ENCODE data around the gene LRIG2.
"Not testable (repeated sequence)": the region's sequence is repeated elsewhere in the genome, so short reads cannot be mapped to it uniquely, and the experiment has no call there.

LRIG2 gene

DNA sequence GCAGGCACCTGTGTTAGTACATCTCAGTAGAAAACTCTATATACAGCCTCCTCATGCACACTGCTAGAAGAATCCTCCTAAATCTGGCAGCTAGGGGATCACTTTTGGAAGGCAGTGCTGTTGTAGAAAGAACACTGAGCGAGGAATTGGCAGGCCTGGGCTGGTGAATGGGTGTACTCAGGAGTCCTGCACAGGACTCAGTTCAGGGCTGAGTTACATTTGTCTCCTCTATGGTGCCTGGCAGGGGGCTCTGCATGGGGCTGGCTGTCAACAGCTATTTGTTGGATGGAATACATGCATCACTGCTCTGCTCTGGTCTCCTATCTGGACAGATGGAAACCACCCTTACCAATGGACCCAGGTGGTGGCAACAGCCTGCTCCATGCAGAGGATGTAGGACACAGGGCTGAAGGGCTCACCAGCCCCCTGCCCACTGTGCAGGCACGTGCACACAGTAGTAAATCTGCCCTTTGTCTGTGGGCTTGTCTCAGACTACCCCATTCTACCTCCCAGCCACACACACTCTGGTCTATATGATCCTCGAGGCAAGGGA is 74.2 kb downstream of the LRIG2 start:
- TF ChIP-seq, protein P1, sequence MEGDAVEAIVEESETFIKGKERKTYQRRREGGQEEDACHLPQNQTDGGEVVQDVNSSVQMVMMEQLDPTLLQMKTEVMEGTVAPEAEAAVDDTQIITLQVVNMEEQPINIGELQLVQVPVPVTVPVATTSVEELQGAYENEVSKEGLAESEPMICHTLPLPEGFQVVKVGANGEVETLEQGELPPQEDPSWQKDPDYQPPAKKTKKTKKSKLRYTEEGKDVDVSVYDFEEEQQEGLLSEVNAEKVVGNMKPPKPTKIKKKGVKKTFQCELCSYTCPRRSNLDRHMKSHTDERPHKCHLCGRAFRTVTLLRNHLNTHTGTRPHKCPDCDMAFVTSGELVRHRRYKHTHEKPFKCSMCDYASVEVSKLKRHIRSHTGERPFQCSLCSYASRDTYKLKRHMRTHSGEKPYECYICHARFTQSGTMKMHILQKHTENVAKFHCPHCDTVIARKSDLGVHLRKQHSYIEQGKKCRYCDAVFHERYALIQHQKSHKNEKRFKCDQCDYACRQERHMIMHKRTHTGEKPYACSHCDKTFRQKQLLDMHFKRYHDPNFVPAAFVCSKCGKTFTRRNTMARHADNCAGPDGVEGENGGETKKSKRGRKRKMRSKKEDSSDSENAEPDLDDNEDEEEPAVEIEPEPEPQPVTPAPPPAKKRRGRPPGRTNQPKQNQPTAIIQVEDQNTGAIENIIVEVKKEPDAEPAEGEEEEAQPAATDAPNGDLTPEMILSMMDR (IDR thresholded peaks at IDR 0.05) = no peak

DNA sequence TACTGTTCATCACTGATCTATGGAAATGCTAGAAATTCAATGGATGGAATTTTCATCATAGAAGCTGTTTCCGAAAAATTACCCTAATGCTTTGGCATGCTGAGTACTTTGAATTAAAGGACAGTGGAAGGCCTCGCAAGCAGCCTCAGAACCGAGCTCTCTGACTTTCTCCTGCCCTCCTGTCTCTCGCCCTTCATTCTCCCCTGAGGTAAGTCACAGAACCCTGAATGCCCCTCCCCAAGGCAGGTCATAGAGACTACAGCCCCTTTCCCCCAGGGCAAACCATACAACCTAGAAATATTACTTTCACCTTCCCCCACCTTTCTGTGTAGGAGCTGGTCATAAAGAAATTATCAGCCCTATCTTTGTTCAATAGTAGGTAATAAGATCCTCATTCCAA is 74.8 kb downstream of the LRIG2 start:
- TF ChIP-seq, protein P1 (IDR thresholded peaks at IDR 0.05) = no peak
- DNase-seq (ENCODE audit: low spot score) = no peak
- H3K27ac ChIP-seq = no peak overlapping the region
- no peak overlapping the region for H3K4me3 ChIP-seq

More for the DNA sequence above, 74.2 kb downstream of the LRIG2 start:
- Histone ChIP-seq H3K27ac (no peak overlapping the region), H3K4me3 (no peak overlapping the region)
- no peak for DNase-seq (ENCODE audit: low spot score)

DNA sequence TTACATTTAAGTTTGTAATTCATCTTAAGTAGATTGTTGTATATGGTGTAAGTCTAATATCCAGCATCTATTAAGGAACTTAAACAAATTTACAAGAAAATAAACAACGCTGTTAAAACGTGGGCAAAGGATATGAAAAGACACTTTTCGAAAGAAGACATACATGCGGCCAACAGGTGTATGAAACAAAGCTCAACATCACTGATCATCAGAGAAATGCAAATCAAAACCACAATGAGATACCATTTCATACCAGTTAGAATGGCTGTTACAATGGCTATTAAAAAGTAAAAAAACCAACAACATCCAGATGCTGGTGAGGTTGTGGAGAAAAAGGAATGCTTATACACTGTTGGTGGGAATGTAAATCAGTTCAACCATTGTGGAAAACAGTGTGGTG is 77.5 kb downstream of the LRIG2 start:
- DNase-seq (ENCODE audit: low spot score); H3K4me3 ChIP-seq; H3K27ac ChIP-seq: not testable (repeated sequence)

DNA sequence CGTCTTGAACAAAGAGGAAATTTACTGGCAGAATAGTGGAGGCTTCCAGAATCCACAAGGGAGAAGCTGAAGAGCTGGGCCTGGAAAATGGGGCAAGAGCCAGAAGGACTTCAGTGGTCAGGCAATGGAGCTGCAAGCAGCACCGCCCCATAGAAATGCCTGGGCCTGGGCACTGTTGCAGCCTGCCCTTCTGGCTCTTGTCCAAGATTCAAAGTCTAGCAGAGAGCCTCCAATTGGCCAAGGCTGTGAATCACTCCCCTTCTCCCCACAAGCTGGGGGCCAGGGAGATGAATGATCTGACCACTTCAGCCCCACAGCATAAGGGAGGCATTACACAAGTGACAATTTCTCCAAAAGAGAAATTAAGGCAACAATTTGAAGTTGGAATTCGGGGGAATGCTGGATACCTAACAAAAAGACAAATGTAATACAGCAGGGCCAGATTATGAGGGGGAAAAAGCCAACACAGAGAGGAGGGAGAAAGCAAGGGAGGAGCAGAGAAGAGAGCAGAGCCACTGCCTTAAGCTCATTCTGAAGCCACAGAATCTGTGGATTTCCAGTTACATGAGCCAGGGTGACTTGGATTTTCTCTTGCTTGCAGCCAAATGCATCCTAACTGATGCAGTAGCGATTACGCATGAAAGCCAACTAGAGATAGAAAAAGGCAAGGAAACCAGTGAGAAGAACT is 80.3 kb downstream of the LRIG2 start:
- DNase-seq (ENCODE audit: low spot score) = no peak
- Histone ChIP-seq H3K27ac (no peak overlapping the region), H3K4me3 (no peak overlapping the region)
- TF ChIP-seq, protein P1 (IDR thresholded peaks at IDR 0.05) = no peak

DNA sequence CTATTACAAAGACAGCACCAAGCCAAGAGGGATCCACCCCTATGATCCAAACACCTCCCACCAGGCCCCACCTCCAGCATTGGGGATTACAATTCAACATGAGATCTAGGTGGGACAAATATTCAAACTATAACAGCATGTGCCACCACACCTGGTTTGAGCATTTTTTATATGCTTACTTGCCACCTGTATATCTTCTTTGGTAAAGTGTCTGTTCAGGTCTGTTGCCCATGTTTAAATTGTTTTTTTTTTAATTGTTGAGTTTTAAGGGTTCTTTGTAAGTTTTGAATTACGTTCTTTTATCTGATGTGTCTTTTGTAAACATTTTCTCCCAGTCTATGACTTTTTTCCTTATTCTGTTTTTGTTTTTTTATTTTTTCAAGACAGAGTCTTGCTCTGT is 83.4 kb downstream of the LRIG2 start:
- Histone ChIP-seq H3K4me3 (no peak overlapping the region), H3K27ac (no peak overlapping the region)
- DNase-seq (ENCODE audit: low spot score) = no peak
- TF ChIP-seq, protein P1 (IDR thresholded peaks at IDR 0.05) = no peak

DNA sequence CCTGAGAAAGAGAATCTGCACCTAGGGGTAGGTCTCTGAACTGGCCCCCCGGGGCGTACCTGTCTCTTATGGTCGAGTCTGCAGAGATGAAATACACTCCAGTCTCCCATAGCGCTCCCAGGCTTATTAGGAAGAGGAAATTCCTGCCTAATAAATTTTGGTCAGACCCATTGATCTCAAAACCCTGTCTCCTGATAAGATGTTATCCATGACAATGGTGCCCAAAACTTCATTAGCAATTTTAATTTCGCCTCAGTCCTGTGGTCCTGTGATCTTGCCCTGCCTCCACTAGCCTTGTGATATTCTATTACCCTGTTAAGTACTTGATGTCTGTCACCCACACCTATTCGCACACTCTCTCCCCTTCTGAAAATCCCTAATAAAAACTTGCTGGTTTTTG is 85.7 kb downstream of the LRIG2 start:
- not testable (repeated sequence) for H3K27ac ChIP-seq; DNase-seq (ENCODE audit: low spot score); H3K4me3 ChIP-seq

DNA sequence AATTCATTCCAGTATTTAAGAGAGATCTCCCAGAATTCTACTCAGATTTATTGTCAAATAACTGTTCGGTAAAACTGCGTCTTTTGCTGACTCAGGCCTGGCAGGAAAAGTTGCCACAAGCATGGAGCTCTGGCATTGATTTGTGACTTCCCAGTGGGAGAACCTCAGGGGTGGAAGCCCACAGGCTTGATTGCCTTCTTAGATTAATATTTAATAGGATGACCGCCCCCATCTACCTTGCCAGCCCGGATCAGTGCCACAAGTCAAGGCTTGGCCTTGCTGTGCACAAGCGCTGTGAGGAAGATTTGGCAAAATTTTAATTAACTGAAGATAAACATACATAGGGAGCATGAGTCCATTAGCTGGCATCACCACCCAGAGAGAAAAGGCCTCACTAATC is 93.5 kb downstream of the LRIG2 start:
- Histone ChIP-seq H3K27ac (no peak overlapping the region), H3K4me3 (no peak overlapping the region)
- no peak for DNase-seq (ENCODE audit: low spot score)
- TF ChIP-seq, protein P1 (IDR thresholded peaks at IDR 0.05) = no peak

DNA sequence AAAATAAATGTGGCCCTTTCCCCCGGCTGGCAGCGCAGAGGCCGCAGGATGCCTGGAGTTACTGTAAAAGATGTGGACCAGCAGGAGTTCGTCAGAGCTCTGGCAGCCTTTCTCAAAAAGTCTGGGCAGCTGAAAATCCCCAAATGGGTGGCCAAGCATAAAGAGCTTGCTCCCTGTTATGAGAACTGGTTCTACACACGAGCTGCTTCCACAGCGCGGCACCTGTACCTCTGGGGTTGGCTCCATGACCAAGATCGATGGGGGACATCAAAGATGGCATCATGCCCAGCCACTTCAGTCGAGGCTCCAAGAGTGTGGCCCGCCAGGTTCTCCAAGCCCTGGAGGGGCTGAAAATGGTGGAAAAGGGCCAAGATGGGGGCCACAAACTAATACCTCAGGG is 95.9 kb downstream of the LRIG2 start:
- no peak overlapping the region for H3K4me3 ChIP-seq
- H3K27ac ChIP-seq = no peak overlapping the region
- no peak for DNase-seq (ENCODE audit: low spot score)
- TF ChIP-seq, protein P1 (IDR thresholded peaks at IDR 0.05) = no peak

Data from coronary artery (tissue), 2 donors.